H9 (cell line): Measurements from ENCODE around the gene GLYATL3. TPM values are rescaled to one million over a fixed set of nuclear protein-coding genes. Genes with fewer than 3 reads are reported as not detected.

Source experiments
- DNase-seq: peaks from one replicate; pipeline ENCODE4 v3.0.0-alpha.2; 2017
- H2AFZ ChIP-seq: one replicate; pipeline ENCODE4 v1.6.1; 2013; ENCODE audit warnings: mild to moderate bottlenecking, low read length, control low read depth, moderate library complexity
- H2AK5ac ChIP-seq: 2 replicates; pipeline ENCODE4 v1.6.1; 2013; ENCODE audit warnings: low read length, control low read depth, mixed read lengths; ENCODE audit not compliant: insufficient read length
- H2BK120ac ChIP-seq: one replicate; pipeline ENCODE4 v1.6.1; 2013; ENCODE audit warnings: low read depth, mild to moderate bottlenecking, low read length, control low read depth, inconsistent platforms; ENCODE audit not compliant: poor library complexity, severe bottlenecking
- H2BK12ac ChIP-seq: 2 replicates; pipeline ENCODE4 v1.6.1; 2013; ENCODE audit warnings: low read length, control low read depth, mixed read lengths, low read depth; ENCODE audit not compliant: insufficient read length
- H2BK15ac ChIP-seq: 2 replicates; pipeline ENCODE4 v1.6.1; 2013; ENCODE audit warnings: low read depth, low read length, control low read depth
- H2BK20ac ChIP-seq: one replicate; pipeline ENCODE4 v1.6.1; 2013; ENCODE audit warnings: low read depth, mild to moderate bottlenecking, low read length, control low read depth, inconsistent platforms; ENCODE audit not compliant: poor library complexity, severe bottlenecking
- H2BK5ac ChIP-seq: 2 replicates; pipeline ENCODE4 v1.6.1; 2013; ENCODE audit warnings: low read length, control low read depth, mixed read lengths; ENCODE audit not compliant: insufficient read length
- H3K14ac ChIP-seq: 2 replicates; pipeline ENCODE4 v1.6.1; 2013; ENCODE audit warnings: low read length, control low read depth; ENCODE audit not compliant: insufficient read depth
- H3K18ac ChIP-seq: 2 replicates; pipeline ENCODE4 v1.6.1; 2013; ENCODE audit warnings: low read depth, mild to moderate bottlenecking, mixed read lengths, low read length, control low read depth; ENCODE audit not compliant: insufficient read length
- H3K23ac ChIP-seq: 2 replicates; pipeline ENCODE4 v1.6.1; 2013; ENCODE audit warnings: low read length, control low read depth, mixed read lengths, low read depth; ENCODE audit not compliant: insufficient read length
- H3K23me2 ChIP-seq: 2 replicates; pipeline ENCODE4 v1.6.1; 2013; ENCODE audit warnings: low read depth, mild to moderate bottlenecking, mixed read lengths, low read length, control low read depth; ENCODE audit not compliant: insufficient read length, poor library complexity, severe bottlenecking
- H3K27ac ChIP-seq: 2 replicates; pipeline ENCODE4 v1.5.1; 2013; ENCODE audit warnings: low read length, control low read depth, mixed read lengths, low read depth; ENCODE audit not compliant: insufficient read length
- H3K27me3 ChIP-seq: 2 replicates; pipeline ENCODE4 v1.6.1; 2013; ENCODE audit warnings: low read length, control low read depth, inconsistent platforms; ENCODE audit not compliant: insufficient read depth
- H3K4ac ChIP-seq: 2 replicates; pipeline ENCODE4 v1.6.1; 2013; ENCODE audit warnings: low read depth, mild to moderate bottlenecking, control low read depth, inconsistent platforms, low read length, moderate library complexity
- H3K4me1 ChIP-seq: 2 replicates; pipeline ENCODE4 v1.6.1; 2013; ENCODE audit warnings: low read length, control low read depth, inconsistent platforms; ENCODE audit not compliant: insufficient read depth
- H3K4me2 ChIP-seq: 2 replicates; pipeline ENCODE4 v1.6.1; 2013; ENCODE audit warnings: low read length, control low read depth, mixed read lengths; ENCODE audit not compliant: insufficient read length, insufficient read depth
- H3K56ac ChIP-seq: 2 replicates; pipeline ENCODE4 v1.6.1; 2013; ENCODE audit warnings: low read depth, mild to moderate bottlenecking, mixed read lengths, low read length, control low read depth; ENCODE audit not compliant: insufficient read length
- H3K79me1 ChIP-seq: 2 replicates; pipeline ENCODE4 v1.6.1; 2013; ENCODE audit warnings: low read depth, mild to moderate bottlenecking, moderate library complexity, low read length, control low read depth, inconsistent platforms; ENCODE audit not compliant: insufficient read depth, poor library complexity, severe bottlenecking
- H3K79me2 ChIP-seq: 2 replicates; pipeline ENCODE4 v1.6.1; 2013; ENCODE audit warnings: low read length, control low read depth, inconsistent platforms; ENCODE audit not compliant: insufficient read depth
- H3K9ac ChIP-seq: 2 replicates; pipeline ENCODE4 v1.6.1; 2013; ENCODE audit warnings: low read length, control low read depth, mixed read lengths; ENCODE audit not compliant: insufficient read length; ENCODE audit errors: extremely low read depth
- H3K9me3 ChIP-seq: one replicate; pipeline ENCODE4 v1.6.1; 2013; ENCODE audit warnings: low read depth, low read length, inconsistent platforms; ENCODE audit not compliant: control insufficient read depth
- H3T11ph ChIP-seq: one replicate; pipeline ENCODE4 v1.6.1; 2013; ENCODE audit warnings: mild to moderate bottlenecking, low read length, control low read depth, inconsistent platforms
- H4K20me1 ChIP-seq: one replicate; pipeline ENCODE4 v1.6.1; 2013; ENCODE audit not compliant: control insufficient read depth, insufficient read length, insufficient read depth
- H4K5ac ChIP-seq: 2 replicates; pipeline ENCODE4 v1.6.1; 2013; ENCODE audit warnings: low read depth, mild to moderate bottlenecking, mixed read lengths, low read length, control low read depth; ENCODE audit not compliant: insufficient read length
- H4K8ac ChIP-seq: replicated peaks from 2 replicates; pipeline ENCODE4 v1.6.1; 2013; ENCODE audit warnings: low read length, control low read depth, mixed read lengths, low read depth; ENCODE audit not compliant: insufficient read length
- H4K91ac ChIP-seq: 2 replicates; pipeline ENCODE4 v1.6.1; 2013; ENCODE audit warnings: low read depth, mild to moderate bottlenecking, moderate library complexity, mixed read lengths, low read length, control low read depth; ENCODE audit not compliant: insufficient read length
- H3K27ac Mint-ChIP-seq, 3 experiments: 2 replicates in 2 of 3; 3 replicates in 1 of 3; pipeline ENCODE4 v1.8.0; 2020 to 2021; ENCODE audit warnings: mixed read lengths in 3 of 3, mild to moderate bottlenecking in 1 of 3, moderate library complexity in 1 of 3
- H3K27me3 Mint-ChIP-seq: 2 replicates; pipeline ENCODE4 v1.8.0; 2021; ENCODE audit warnings: low read depth, mild to moderate bottlenecking, moderate library complexity, mixed read lengths
- H3K36me3 Mint-ChIP-seq, 3 experiments: 2 replicates in 2 of 3; 3 replicates in 1 of 3; pipeline ENCODE4 v1.8.0; 2020 to 2021; ENCODE audit warnings: low read depth in 3 of 3, mixed read lengths in 3 of 3; ENCODE audit not compliant: insufficient read depth in 1 of 3
- H3K4me1 Mint-ChIP-seq, 2 experiments: 2 replicates each; pipeline ENCODE4 v1.8.0; 2020; ENCODE audit warnings: mixed read lengths in 2 of 2
- H3K4me3 Mint-ChIP-seq, 2 experiments: 2 replicates in 1 of 2; 3 replicates in 1 of 2; pipeline ENCODE4 v1.8.0; 2020 to 2021; ENCODE audit warnings: mild to moderate bottlenecking in 2 of 2, mixed read lengths in 2 of 2, moderate library complexity in 1 of 2
- H3K9me3 Mint-ChIP-seq, 2 experiments: 2 replicates in 1 of 2; 3 replicates in 1 of 2; pipeline ENCODE4 v1.8.0; 2020; ENCODE audit warnings: mild to moderate bottlenecking in 2 of 2, mixed read lengths in 2 of 2, moderate library complexity in 1 of 2
- WGBS: extraction: QIAGEN DNeasy Blood & Tissue Kit; methylation state at CpG from one replicate; pipeline ENCODE4 v1.1.7; 2013; ENCODE audit warnings: missing lambda C conversion rate, low lambda C conversion rate, mixed read lengths; ENCODE audit not compliant: insufficient read length; ENCODE audit errors: extremely low coverage; 5-methylcytosine and 5-hydroxymethylcytosine counted together
- total RNA-seq: library from RNA; stranded (reverse); gene quantifications from 2 replicates; pipeline ENCODE4 v1.2.1, GENCODE V29; 2021
- TF ChIP-seq, protein P1 (sequence below): fragments of 200-600 bp; sonication (generic); conservative IDR thresholded peaks from 3 replicates; pipeline ENCODE4 v1.8.0; 2021; ENCODE audit warnings: antibody characterized with exemption, mild to moderate bottlenecking

Gene GLYATL3
- total RNA-seq, 1 experiment from 2014 or later, result not detected

DNA sequence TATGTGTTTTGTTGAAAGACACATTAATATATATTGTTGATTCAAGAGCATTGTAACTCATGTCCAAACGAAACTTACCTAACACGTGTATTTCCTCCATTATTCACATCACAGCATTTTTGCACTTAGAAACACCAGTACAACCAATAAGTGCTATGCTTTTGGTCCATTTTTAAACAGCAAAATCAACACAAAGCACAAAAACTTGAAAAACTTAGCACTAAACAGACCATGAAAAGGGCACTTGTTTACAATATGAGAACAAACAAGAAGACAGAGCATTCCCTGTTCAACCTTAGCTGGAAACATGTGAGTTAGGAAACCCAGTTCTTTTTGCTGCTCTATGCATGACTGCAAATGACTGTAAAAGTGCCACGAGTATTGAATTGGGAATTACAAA is 9.6 kb downstream of the GLYATL3 start:
- H3K27me3 Mint-ChIP-seq, result no peaks in the 10 kb centered on the region
- Histone ChIP-seq H2BK12ac (no peak overlapping the region), H3K56ac (no peak overlapping the region), H4K91ac (no peak overlapping the region), H3K4me2 (no peak overlapping the region), H3K23ac (no peak overlapping the region), H2BK20ac (no peak overlapping the region), H2AK5ac (no peak overlapping the region), H3K27me3 (no peaks in the 10 kb centered on the region), H2BK5ac (no peak overlapping the region), H3K18ac (no peak overlapping the region), H4K8ac (no peak overlapping the region), H2BK15ac (no peak overlapping the region), H3K23me2 (no peaks in the 10 kb centered on the region), H2BK120ac (no peak overlapping the region), H4K20me1 (no peaks in the 10 kb centered on the region), H4K5ac (no peak overlapping the region), H2AFZ (no peak overlapping the region), H3T11ph (no peak overlapping the region), H3K79me2 (no peaks in the 10 kb centered on the region), H3K14ac (no peak overlapping the region), H3K4me1 (no peaks in the 10 kb centered on the region), H3K9ac (no peak overlapping the region), H3K27ac (no peak overlapping the region), H3K9me3 (no peaks in the 10 kb centered on the region), H3K79me1 (no peaks in the 10 kb centered on the region), H3K4ac (no peak overlapping the region)
- peaks cover 11 to 17% of the 10 kb centered on the region in 2 experiments for H3K9me3 Mint-ChIP-seq
- WGBS, result no CpG with 5 or more reads among the region's 3 CpGs
- peaks cover 13 to 16% of the 10 kb centered on the region in 2 experiments for H3K4me1 Mint-ChIP-seq
- TF ChIP-seq, protein P1, sequence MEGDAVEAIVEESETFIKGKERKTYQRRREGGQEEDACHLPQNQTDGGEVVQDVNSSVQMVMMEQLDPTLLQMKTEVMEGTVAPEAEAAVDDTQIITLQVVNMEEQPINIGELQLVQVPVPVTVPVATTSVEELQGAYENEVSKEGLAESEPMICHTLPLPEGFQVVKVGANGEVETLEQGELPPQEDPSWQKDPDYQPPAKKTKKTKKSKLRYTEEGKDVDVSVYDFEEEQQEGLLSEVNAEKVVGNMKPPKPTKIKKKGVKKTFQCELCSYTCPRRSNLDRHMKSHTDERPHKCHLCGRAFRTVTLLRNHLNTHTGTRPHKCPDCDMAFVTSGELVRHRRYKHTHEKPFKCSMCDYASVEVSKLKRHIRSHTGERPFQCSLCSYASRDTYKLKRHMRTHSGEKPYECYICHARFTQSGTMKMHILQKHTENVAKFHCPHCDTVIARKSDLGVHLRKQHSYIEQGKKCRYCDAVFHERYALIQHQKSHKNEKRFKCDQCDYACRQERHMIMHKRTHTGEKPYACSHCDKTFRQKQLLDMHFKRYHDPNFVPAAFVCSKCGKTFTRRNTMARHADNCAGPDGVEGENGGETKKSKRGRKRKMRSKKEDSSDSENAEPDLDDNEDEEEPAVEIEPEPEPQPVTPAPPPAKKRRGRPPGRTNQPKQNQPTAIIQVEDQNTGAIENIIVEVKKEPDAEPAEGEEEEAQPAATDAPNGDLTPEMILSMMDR, result no peak
- no peak overlapping the region for H3K27ac Mint-ChIP-seq
- DNase-seq, result no peak
- peaks cover 2 to 6% (median 3%) of the 10 kb centered on the region in 3 experiments; a peak in 4 of 7 replicates for H3K36me3 Mint-ChIP-seq
- H3K4me3 Mint-ChIP-seq, result no peak overlapping the region
